AG04450 (cell line): ENCODE results near the gene ETFA. TPM values are rescaled to one million over a fixed set of nuclear protein-coding genes. Genes with fewer than 3 reads are reported as not detected.

Source experiments
- CTCF ChIA-PET: fragments of 300-600, 350-600 bp; formaldehyde crosslinking; extraction: SDS; loops from one replicate; lab custom pipeline; 2022; ENCODE audit warnings: antibody characterized with exemption, inconsistent platforms; lab: Charles Lee
- POLR2A ChIA-PET: fragments of 350-600 bp; formaldehyde crosslinking; extraction: SDS; loops from one replicate; lab custom pipeline; 2021; ENCODE audit warnings: antibody characterized with exemption, inconsistent platforms; lab: Yijun Ruan, JAX
- DNase-seq: peaks from one replicate; pipeline ENCODE4 v3.0.0-alpha.2; 2011; ENCODE audit warnings: low read depth, low spot score
- H3K27ac ChIP-seq: one replicate; pipeline ENCODE4 v1.5.1; 2012; ENCODE audit warnings: low read depth, low read length, control low read depth
- H3K27me3 ChIP-seq: one replicate; pipeline ENCODE4 v1.6.0; 2012; ENCODE audit warnings: low read length; ENCODE audit not compliant: control insufficient read depth, insufficient read depth
- H3K4me3 ChIP-seq: 2 replicates; pipeline ENCODE4 v1.5.1; 2011; ENCODE audit warnings: mild to moderate bottlenecking, low read depth, low read length, control low read depth
- H3K9me3 ChIP-seq: 2 replicates; pipeline ENCODE4 v1.5.1; 2012; ENCODE audit warnings: low read length; ENCODE audit not compliant: control insufficient read depth, insufficient read depth
- CTCF ChIP-seq: IDR thresholded peaks from 2 replicates; pipeline ENCODE4 v1.5.1; 2011; ENCODE audit warnings: low read depth, low read length, control low read depth, inconsistent platforms
- polyA plus RNA-seq: library from polyadenylated mRNA; depleted of rRNA; stranded (reverse); fragments of >200 nt; gene quantifications from 2 replicates; pipeline ENCODE4 v1.2.3, GENCODE V29; 2011

ETFA gene
- polyA plus RNA-seq, 1 experiment = 208 TPM

GRCh38 chr15:76325704-76326103 lies 14.4 kb upstream of the ETFA start:
- CTCF ChIA-PET = no interaction called here
- H3K9me3 ChIP-seq = no peaks in the 10 kb centered on the region
- TF ChIP-seq CTCF = no peak
- H3K27me3 ChIP-seq = peaks cover 14% of the 10 kb centered on the region
- no peak overlapping the region for H3K27ac ChIP-seq
- no peak overlapping the region for H3K4me3 ChIP-seq
- DNase-seq = no peak
- POLR2A ChIA-PET = no interaction called here

- ChIA-PET POLR2A (no interaction called here), CTCF (no interaction called here)
- Histone ChIP-seq H3K9me3 (no peaks in the 10 kb centered on the region), H3K4me3 (no peak overlapping the region), H3K27ac (no peak overlapping the region), H3K27me3 (peaks cover 14% of the 10 kb centered on the region)
- no peak for TF ChIP-seq CTCF
- no peak for DNase-seq
Measured at GRCh38 chr15:76324066-76324465, 12.8 kb upstream of the ETFA start.

- DNase-seq = no peak
- ChIA-PET POLR2A (no interaction called here), CTCF (no interaction called here)
- no peak overlapping the region for H3K27ac ChIP-seq
- TF ChIP-seq CTCF = no peak
- no peak overlapping the region for H3K4me3 ChIP-seq
- peaks cover 19% of the 10 kb centered on the region for H3K27me3 ChIP-seq
- no peaks in the 10 kb centered on the region for H3K9me3 ChIP-seq
Measured at GRCh38 chr15:76321602-76322001, 10.3 kb upstream of the ETFA start.

GRCh38 chr15:76321171-76321570 lies 9.9 kb upstream of the ETFA start:
- no peak overlapping the region for H3K4me3 ChIP-seq
- no peak overlapping the region for H3K27ac ChIP-seq
- ChIA-PET POLR2A (no interaction called here), CTCF (no interaction called here)
- no peak for DNase-seq
- H3K9me3 ChIP-seq = no peaks in the 10 kb centered on the region
- TF ChIP-seq CTCF = no peak
- peaks cover 17% of the 10 kb centered on the region for H3K27me3 ChIP-seq

- Histone ChIP-seq H3K4me3 (no peak overlapping the region), H3K27me3 (peaks cover 17% of the 10 kb centered on the region), H3K9me3 (no peaks in the 10 kb centered on the region), H3K27ac (no peak overlapping the region)
- no peak for DNase-seq
- ChIA-PET CTCF (no interaction called here), POLR2A (no interaction called here)
- no peak for TF ChIP-seq CTCF
Measured at GRCh38 chr15:76320012-76320411, 8.7 kb upstream of the ETFA start.
